HG02870 (cell line): ENCODE measurements around the gene PAK1.
"Not testable (repeated sequence)": the region's sequence is repeated elsewhere in the genome, so short reads cannot be mapped to it uniquely, and the experiment has no call there.

Source experiments
- ATAC-seq: cut with Tn5 transposase; IDR thresholded peaks from one replicate; pipeline ENCODE4 v1.9.1; 2021; ENCODE audit warnings: mild to moderate bottlenecking, moderate library complexity; ENCODE audit not compliant: unreplicated experiment

Gene PAK1

DNA sequence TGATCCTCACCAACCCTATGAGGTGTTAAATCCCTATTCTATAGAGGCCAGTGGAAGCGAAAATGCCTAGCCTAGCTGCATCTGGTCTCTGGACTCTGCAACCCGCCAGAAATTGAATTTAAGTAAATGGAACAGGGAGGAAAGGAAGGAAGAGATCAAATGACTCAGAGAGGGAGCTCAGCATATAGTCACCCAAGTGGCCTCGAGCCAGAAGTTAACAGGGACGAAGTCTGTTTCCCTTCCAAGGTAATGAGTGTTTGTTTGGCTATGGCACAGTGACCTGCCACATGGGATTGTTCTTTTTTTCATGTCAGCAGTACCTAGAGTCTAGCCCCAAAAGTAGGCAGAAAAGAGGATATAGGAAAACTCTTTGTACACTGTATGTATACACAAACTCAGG, 66.3 kb downstream of the PAK1 start:
- ATAC-seq: no peak

DNA sequence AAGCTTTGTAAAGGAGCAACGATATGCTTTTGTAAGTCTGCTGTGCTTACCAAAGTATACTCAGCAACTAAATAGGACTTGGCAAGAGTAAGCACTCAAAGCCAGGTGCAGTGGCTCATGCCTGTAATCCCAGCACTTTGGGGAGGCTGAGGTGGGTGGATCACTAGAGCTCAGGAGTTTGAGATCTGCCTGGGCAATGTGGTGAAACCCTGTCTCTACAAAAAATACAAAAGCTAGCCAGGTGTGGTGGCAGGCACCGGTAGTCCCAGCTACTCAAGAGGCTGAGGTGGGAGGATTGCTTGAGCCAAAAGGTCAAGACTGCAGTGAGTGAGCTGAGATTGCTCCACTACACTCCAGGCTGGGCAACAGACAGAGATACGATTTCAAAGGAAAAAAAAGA, 67.5 kb downstream of the PAK1 start:
- ATAC-seq: no peak

DNA sequence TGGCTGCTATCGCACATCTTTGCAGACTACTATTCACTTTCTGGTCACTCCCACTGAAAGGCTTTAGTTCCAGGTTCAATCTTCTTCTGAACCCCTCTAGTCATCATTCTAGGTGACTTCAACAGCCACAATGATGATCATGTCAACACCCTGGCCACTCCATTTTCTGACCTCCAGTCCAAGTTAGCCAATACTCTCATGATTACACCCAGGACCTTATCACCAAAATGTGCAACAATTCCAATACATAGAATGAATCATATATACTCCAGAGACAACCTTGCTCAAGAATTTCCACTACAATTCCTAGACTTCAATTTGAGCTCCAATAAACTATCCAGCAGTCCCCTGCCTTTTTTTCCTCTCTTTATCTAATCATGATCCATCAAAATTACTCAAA, 70.7 kb downstream of the PAK1 start:
- ATAC-seq: no peak

DNA sequence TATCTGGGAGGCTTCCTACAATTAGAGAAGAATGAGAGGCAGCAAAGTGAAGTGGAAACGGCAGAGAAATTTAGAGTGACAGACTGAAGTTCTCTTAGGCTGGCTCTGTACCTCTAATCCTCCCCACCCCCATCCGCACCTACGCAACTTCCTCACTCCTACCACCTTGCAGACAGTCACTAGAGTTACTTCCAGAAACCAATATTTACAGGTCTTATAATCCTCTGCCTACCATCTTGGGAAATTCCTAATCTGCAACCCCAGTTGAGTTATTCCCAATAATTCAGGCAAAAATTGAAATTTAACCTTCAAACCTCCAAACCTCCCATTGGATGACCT, 71.7 kb downstream of the PAK1 start:
- ATAC-seq: no peak

GRCh38 chr11:77401486-77402217, 72.2 kb downstream of the PAK1 start:
- no peak for ATAC-seq

GRCh38 chr11:77400775-77401449, 73.0 kb downstream of the PAK1 start:
- ATAC-seq: no peak

DNA sequence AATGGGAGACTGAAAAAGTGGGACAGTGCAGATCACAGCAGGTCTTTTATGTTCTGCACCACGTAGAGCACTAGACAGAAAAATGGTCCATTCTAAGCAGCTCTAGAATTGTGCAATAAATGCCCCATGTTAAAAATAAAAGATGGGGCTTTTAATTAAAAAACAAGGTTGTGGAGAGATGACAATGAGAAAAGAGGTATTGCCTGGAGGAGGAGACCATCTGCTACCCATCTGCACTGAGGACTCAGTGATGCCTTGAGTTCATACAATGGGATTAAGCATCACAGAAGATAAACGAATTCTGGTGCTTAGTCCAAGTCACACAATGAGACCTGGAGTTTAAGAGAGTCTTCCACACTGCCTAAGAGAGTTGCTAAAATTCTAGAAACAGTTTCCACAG, 73.6 kb downstream of the PAK1 start:
- ATAC-seq: no peak

DNA sequence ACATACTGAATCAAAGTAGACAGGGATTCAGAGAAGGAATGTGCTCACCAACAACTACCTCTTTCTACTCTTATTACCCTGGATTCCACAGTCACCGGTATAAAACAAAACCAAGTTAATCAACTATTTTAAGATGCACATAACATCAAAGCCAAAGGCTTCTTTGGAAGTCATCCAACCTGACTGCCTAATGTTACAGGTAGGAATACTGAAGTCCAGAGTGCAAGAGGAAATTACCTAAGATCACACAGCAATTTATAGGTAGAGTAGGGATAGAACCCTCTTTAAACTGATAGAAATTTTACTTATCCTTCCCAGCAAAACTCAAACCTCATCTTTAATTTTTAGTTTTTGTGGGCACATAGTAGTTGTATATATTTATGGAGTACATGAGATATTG, 76.3 kb downstream of the PAK1 start:
- ATAC-seq: no peak

- ATAC-seq: no peak
These were observed 77.0 kb downstream of the PAK1 start for GRCh38 chr11:77396911-77397310.

GRCh38 chr11:77396305-77396704, 77.6 kb downstream of the PAK1 start:
- no peak for ATAC-seq

GRCh38 chr11:77395460-77396173, 78.3 kb downstream of the PAK1 start:
- no peak for ATAC-seq

DNA sequence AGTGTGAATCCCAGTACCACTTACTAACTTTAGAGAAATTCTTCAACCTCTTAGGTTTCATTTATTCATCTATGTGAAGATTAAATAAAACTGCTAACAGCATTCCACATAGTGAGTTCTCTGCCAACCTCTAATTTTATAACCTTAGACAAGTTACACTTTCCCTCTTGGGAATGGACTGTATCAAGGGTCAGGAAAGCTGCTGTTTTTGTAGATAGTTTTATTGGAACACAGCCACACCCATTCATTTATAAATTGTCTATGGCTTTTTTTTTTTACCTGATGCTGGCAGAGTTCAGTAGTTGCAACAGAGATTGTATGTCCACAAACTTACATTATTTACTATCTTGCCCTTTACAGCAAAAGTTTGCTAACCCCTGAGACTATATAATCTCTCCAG, 81.1 kb downstream of the PAK1 start:
- no peak for ATAC-seq

GRCh38 chr11:77387701-77388100, 86.2 kb downstream of the PAK1 start:
- no peak for ATAC-seq

GRCh38 chr11:77386178-77386577, 87.7 kb downstream of the PAK1 start:
- no peak for ATAC-seq

DNA sequence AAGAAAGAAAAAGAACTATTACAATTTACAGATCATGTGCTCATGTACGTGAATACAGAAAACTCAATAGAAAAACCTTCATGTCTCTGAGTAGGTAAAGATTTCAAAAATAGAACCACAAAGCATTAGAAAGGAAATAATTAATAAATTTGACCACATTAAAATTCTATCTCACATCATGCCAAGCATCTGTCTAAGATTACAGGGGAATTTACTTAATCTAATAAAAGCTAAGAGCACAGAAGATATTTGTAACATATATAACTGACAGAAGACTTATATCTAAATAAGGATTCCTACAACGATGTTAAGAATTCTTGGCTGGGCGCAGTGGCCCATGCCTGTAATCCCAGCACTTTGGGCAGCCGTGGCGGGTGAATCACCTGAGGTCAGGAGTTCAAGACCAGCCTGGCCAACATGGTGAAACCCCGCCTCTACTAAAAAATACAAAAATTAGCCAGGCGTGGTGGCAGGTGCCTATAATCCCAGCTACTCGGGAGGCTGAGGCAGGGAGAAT, 88.6 kb downstream of the PAK1 start:
- not testable (repeated sequence) for ATAC-seq

- no peak for ATAC-seq
These were observed 89.3 kb downstream of the PAK1 start for GRCh38 chr11:77384571-77384970.

DNA sequence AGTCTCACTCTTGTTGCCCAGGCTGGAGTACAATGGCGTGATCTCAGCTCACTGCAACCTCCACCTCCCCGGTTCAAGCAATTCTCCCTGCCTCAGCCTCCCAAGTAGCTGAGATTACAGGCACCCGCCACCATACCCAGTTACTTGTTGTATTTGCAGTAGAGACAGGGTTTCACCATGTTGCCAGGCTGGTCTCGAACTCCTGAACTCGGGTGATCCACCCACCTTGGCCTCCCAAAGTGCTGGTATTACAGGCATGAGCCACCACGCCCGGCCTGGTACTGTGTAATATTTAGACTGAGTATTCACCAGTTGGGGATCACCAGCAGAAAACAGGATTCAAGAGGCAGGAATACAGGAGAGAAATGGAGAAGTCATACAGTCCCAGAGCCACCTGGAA, 90.5 kb downstream of the PAK1 start:
- not testable (repeated sequence) for ATAC-seq

DNA sequence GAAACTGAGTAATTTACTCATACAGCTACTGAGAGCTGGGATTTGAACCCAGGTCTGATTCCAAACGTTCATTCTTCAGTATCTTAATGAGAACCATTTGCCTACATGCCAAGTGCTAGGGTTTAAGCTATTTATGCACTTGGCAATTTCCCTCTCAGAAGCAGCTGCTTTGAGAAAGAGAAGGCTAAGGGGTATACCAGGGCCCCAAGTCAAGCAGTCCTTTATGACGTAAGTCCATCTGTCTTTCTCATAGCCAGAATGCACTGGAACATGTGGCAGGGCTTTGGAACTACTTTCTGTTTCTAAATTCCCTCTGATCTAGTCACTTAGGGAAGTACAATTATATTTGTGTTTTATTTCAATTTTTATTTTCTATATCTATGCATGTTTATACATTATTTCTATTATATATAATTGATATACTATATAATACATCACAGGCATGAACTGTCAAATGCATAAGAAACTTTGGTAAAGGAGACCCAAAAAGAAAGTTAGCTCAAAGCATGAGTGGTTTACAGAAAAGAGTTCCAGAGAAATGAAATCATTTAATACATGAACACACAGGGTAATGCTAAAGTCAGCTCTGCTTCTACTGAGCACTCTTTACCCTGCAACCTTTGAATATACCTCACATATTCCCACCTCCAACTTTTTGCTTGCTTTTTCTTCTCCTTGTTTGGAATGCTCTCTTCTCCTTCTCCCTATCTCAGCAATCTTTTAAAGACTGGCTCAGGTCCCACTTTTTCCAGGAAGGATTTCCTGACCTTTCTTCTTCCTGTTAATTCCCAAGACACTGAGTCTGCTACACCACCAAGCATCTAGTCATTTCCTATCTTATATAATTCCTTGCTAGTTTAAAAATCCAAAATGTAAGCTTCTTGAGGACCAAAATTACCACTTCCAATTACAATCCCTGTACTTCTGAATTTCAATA, 91.9 kb downstream of the PAK1 start:
- ATAC-seq: no peak

DNA sequence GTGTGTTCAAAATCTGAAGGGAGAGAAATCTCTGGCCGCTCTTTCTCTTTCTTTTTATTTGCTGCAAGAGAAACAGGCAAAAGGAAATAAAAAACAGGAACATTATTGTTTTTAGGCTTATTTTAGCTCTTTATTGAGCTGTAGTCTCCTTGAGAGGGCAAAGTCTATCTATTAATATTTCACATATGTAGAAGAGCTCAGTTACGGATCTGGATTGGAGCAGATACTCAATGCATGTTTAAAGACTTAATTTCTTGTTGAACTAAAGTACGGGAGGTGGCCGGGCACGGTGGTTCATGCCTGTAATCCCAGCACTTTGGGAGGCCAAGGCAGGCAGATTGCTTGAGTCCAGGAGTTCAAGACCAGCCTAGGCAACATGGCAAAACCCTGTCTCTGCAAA, 94.0 kb downstream of the PAK1 start:
- no peak for ATAC-seq

- no peak for ATAC-seq
These were observed 94.6 kb downstream of the PAK1 start for GRCh38 chr11:77379253-77379652.

DNA sequence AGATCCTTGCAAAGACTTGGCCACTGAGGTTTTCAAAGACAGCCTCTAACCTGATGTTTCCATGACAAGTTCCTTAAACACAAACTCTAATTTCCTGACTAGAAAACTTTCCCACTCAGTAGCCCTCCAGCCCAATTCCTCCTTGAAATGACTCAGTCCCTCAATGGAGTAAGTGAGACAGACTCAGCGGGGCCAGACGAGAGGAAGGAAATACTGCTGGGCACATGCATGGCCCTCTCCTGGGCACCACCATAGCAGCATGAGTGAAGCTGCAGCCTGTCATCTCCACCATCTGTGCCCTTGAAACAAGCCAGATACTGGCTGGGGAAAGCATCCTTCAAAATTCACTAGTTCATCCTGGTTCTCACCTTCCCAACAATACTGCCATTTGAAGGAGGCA, 96.2 kb downstream of the PAK1 start:
- ATAC-seq: no peak
